Tibial nerve (tissue), 3 donors: ENCODE measurements around the gene MTIF2.
"Not testable (repeated sequence)": the region's sequence is repeated elsewhere in the genome, so short reads cannot be mapped to it uniquely, and the experiment has no call there.

Experiments used
- CTCF ChIP-seq, 5 experiments: fragments of 200-600 bp in 3 of 5; fragments of 450-650 bp in 2 of 5; sonication (generic) in 3 of 5; IDR thresholded peaks; one replicate each; pipeline ENCODE4 v1.5.1; 2016 to 2019; ENCODE audit warnings: antibody characterized with exemption in 5 of 5, mild to moderate bottlenecking in 3 of 5, moderate library complexity in 2 of 5
- POLR2A ChIP-seq, 2 donors: fragments of 450-650 bp; IDR thresholded peaks; one replicate each; pipeline ENCODE4 v1.6.1; 2017; ENCODE audit warnings: antibody characterized with exemption in 2 of 2, mild to moderate bottlenecking in 2 of 2, moderate library complexity in 2 of 2

DNA sequence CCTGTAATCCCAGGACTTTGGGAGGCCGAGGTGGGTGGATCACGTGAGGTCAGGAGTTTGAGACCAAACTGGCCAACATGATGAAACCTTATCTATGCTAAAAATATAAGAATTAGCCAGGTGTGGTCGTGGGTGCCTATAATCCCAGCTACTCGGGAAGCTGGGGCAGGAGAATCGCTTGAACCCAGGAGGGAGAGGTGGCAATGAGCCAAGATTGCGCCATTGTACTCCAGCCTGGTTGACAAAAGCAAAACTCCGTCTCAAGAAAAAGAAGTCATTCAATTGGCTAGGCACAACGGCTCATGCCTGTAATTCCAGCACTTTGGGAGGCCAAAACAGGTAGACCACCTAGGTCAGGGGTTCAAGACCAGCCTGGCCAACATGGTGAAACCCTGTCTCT lies 27.4 kb downstream of the MTIF2 start:
- TF ChIP-seq CTCF, POLR2A (IDR thresholded peaks at IDR 0.05): not testable (repeated sequence)
